Upper lobe of right lung (tissue), 1 donor: Measurements from ENCODE around the gene WDR43. TPM values are rescaled to one million over a fixed set of nuclear protein-coding genes. Genes with fewer than 3 reads are reported as not detected.

Experiments used
- ATAC-seq: fragments of 200-7000 bp; cut with Tn5 transposase; one replicate; pipeline ENCODE4 v1.9.1; 2020; ENCODE audit warnings: mild to moderate bottlenecking, moderate library complexity
- DNase-seq: peaks from one replicate; pipeline ENCODE4 v3.0.0-alpha.2; 2020
- H3K27ac ChIP-seq: fragments of 200-600 bp; one replicate; pipeline ENCODE4 v1.8.0; 2022
- H3K27me3 ChIP-seq: fragments of 200-600 bp; one replicate; pipeline ENCODE4 v1.8.0; 2022; ENCODE audit warnings: mild to moderate bottlenecking
- H3K36me3 ChIP-seq: fragments of 200-600 bp; one replicate; pipeline ENCODE4 v1.8.0; 2022
- H3K4me1 ChIP-seq: fragments of 200-600 bp; one replicate; pipeline ENCODE4 v1.8.0; 2022
- H3K4me3 ChIP-seq: fragments of 200-600 bp; one replicate; pipeline ENCODE4 v1.8.0; 2022; ENCODE audit warnings: mild to moderate bottlenecking
- H3K9me3 ChIP-seq: fragments of 200-600 bp; one replicate; pipeline ENCODE4 v1.8.0; 2022
- intact Hi-C: fragments of 100-400 bp; cut with DNase I; formaldehyde crosslinking; loops from one replicate; pipeline ENCODE4 v1.11.0; 2022
- total RNA-seq: library from RNA; stranded (reverse); fragmentation: NEBNext Ultra II Directional; extraction: Animal tissue kit (Norgen Biotek cat#: 25700); gene quantifications from one replicate; pipeline ENCODE4 v1.2.1, GENCODE V29; 2021
- TF ChIP-seq, protein P1 (sequence below): fragments of 200-600 bp; IDR thresholded peaks from one replicate; pipeline ENCODE4 v1.8.0; 2022; ENCODE audit warnings: antibody characterized with exemption
- donor health status: DM: no; HTN: yes; CAD: no; lungs with severe emphysema.

The WDR43 gene
- total RNA-seq, 1 donor from 2014 or later = 27.6 TPM

DNA sequence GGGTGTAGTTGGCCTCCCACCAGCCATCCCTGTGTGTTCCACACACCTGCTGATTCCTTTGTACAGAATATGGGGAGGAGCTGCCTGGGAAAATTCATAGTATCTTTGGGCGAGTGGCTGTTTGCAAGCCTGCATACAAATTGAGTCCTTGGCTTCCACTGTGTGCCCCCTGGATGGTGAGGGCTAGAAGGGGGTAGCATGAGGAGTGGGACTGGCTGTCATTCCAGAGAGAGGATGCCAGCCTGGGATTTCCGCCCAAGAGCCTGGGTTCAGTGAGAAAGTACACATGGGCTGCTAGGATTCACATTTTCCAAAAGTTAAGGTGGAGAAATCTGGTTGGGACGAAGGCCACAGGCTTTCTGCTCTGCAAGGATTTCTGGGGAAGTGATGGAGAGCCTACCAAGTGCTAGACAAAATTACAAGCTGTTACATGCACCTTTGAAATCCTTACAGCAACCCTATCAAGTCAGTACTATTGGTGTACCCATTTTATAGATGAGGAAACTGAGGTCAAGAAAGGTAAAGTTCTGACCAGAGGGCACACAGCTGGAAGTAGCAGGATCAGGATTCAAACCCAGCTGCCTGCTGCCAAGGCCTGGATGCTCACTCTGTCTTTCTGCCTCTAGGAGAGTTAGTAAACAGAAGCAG lies 86.0 kb downstream of the WDR43 start:
- Histone ChIP-seq H3K9me3 (no peaks in the 10 kb centered on the region), H3K27ac (no peak overlapping the region), H3K4me1 (peaks cover 6% of the 10 kb centered on the region), H3K27me3 (no peaks in the 10 kb centered on the region), H3K4me3 (no peak overlapping the region), H3K36me3 (no peaks in the 10 kb centered on the region)
- TF ChIP-seq, protein P1, sequence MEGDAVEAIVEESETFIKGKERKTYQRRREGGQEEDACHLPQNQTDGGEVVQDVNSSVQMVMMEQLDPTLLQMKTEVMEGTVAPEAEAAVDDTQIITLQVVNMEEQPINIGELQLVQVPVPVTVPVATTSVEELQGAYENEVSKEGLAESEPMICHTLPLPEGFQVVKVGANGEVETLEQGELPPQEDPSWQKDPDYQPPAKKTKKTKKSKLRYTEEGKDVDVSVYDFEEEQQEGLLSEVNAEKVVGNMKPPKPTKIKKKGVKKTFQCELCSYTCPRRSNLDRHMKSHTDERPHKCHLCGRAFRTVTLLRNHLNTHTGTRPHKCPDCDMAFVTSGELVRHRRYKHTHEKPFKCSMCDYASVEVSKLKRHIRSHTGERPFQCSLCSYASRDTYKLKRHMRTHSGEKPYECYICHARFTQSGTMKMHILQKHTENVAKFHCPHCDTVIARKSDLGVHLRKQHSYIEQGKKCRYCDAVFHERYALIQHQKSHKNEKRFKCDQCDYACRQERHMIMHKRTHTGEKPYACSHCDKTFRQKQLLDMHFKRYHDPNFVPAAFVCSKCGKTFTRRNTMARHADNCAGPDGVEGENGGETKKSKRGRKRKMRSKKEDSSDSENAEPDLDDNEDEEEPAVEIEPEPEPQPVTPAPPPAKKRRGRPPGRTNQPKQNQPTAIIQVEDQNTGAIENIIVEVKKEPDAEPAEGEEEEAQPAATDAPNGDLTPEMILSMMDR = no peak
- intact Hi-C loops = no loop called here
- no peak for ATAC-seq
- no peak for DNase-seq

DNA sequence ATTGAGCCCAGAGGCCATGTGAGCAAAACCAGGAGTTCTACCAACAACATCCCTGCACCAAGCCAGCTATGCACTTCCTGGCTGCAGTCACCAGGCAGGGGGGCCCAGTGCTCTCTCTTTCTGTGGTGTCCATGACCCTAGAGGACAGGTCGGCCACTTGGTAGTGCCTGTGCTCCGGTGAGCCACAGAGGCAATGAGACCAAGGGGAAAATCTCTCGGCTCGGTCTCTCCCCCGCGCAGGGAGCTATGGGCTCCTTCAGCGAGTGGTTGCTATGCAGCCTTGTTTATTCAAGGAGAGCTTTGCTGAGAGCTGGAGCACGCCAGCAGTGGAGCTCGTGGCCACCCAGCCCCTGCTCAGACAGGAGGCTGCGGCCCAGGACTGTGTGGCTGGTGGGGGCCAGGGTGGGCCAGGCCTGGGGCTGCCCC lies 86.6 kb downstream of the WDR43 start, which contains the start of gene TOGARAM2:
Gene TOGARAM2 (plus strand): TSS at position 283 of the 426 bp plus-strand sequence. CDS start 13,537 bp downstream, outside the sequence.
- DNase-seq (no peak), ATAC-seq (peak; percentile 76)
- Histone ChIP-seq H3K4me3 (no peak within 1 kb of the TSS), H3K9me3 (no peaks in the 10 kb centered on the region), H3K4me1 (peaks cover 6% of the 10 kb centered on the region), H3K27me3 (no peaks in the 10 kb centered on the region), H3K27ac (no peak within 1 kb of the TSS), H3K36me3 (no peaks in the 10 kb centered on the region)
- intact Hi-C loops = no loop called here
- TF ChIP-seq, protein P1 = no peak

DNA sequence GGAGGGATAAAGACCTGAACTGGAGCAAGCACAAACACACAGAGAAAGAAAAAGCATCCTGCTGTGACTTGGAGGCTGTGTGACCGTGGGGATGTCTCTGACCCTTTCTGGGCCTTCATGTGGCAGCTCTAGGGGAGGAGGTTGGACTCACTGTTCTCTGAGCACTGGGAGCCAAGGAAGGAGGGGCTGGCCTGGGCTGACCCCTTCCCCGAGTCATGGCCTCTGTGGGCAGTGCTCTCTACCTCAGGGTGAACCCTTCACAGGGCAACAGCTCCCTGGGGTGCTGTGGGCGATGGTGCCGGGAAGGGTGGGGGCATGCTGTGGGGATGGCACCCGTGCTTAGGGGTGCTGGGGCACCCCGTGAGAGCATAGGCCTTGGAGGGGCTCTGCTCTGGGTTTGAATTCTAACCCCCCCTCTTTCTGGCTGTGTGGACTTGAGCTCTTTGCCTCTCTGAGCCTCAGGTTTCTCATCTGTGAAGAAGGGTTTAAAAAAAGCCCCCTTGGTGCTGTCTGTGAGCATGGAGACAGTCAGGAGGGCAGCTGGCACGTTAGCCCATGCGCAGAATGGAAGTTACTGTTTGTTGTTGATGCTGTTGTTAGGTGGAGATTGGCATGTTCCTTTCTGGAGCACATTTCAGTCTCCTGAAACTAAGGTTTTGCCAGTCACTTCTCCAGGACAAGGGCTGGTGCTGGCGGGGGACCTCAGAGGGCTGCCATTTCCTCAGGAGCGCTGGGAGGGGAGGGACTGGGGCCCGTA lies 87.3 kb downstream of the WDR43 start:
- Histone ChIP-seq H3K9me3 (no peaks in the 10 kb centered on the region), H3K27ac (no peak overlapping the region), H3K36me3 (no peaks in the 10 kb centered on the region), H3K4me1 (peaks cover 6% of the 10 kb centered on the region), H3K27me3 (no peaks in the 10 kb centered on the region), H3K4me3 (no peak overlapping the region)
- TF ChIP-seq, protein P1 = no peak
- DNase-seq (no peak), ATAC-seq (peak; percentile 14)
- intact Hi-C loops = no loop called here

GRCh38 chr2:28982381-28982950 lies 88.0 kb downstream of the WDR43 start:
- DNase-seq = no peak
- no peak overlapping the region for H3K27ac ChIP-seq
- TF ChIP-seq, protein P1 = no peak

GRCh38 chr2:28986429-28986828 lies 92.0 kb downstream of the WDR43 start:
- Histone ChIP-seq H3K4me1 (peaks cover 2% of the 10 kb centered on the region), H3K4me3 (no peak overlapping the region), H3K36me3 (no peaks in the 10 kb centered on the region), H3K27ac (no peak overlapping the region), H3K27me3 (no peaks in the 10 kb centered on the region), H3K9me3 (no peaks in the 10 kb centered on the region)
- ATAC-seq = peak; percentile 39
- TF ChIP-seq, protein P1 = no peak
- intact Hi-C loops = no loop called here
- no peak for DNase-seq

More at GRCh38 chr2:28982381-28982950, 88.0 kb downstream of the WDR43 start:
- Histone ChIP-seq H3K4me3 (no peak overlapping the region), H3K27me3 (no peaks in the 10 kb centered on the region), H3K36me3 (no peaks in the 10 kb centered on the region), H3K4me1 (peaks cover 6% of the 10 kb centered on the region), H3K9me3 (no peaks in the 10 kb centered on the region)
- no peak for ATAC-seq
- intact Hi-C loops = no loop called here
